GM20000 (cell line): ENCODE data around the gene HSD17B8.

Experiments used
- DNase-seq: peaks from one replicate; pipeline ENCODE4 v3.0.0; 2012; ENCODE audit warnings: low spot score
- CTCF ChIP-seq: IDR thresholded peaks from 2 replicates; pipeline ENCODE4 v1.5.1; 2012; ENCODE audit warnings: mild to moderate bottlenecking, control low read depth; ENCODE audit errors: extremely low read depth, missing control alignments

Gene HSD17B8

GRCh38 chr6:33251395-33252012 is 47.0 kb downstream of the HSD17B8 start:
- TF ChIP-seq CTCF, result no peak
- DNase-seq, result no peak

- DNase-seq, result no peak
- no peak for TF ChIP-seq CTCF
Measured at GRCh38 chr6:33252759-33253158, 48.3 kb downstream of the HSD17B8 start.

- no peak for DNase-seq
- no peak for TF ChIP-seq CTCF
Measured at GRCh38 chr6:33254591-33254990, 50.1 kb downstream of the HSD17B8 start.
